ENCODE data around the gene GLI2. TPM values are rescaled to one million over a fixed set of nuclear protein-coding genes. Genes with fewer than 3 reads are reported as not detected.

Gene GLI2
- total RNA-seq, 6 donors from 2014 or later: 0.61 to 8.8 (median 3.3) TPM

DNA sequence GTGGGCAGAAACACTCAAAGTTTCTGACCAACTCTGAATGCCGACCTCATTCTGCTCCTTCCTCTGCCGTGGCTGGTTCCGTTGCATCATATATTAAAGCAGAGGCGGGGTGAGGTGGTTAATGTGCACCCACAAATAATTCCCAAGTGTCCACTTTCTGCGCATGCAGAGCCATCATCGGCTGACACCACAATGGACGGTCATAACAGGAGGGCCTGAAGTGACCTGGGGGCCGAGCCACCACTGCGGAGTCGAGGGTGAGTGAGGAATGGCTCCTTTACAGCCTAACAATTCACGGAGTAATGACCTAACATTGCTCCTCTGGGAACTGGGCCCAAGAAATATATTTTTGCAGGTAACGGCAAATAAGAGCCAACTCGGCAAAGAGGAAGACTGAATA lies 32.9 kb upstream of the GLI2 start:
- Histone ChIP-seq H3K4me3 (no peak overlapping the region), H3K27ac (no peak overlapping the region), H3K4me1 (no peaks in the 10 kb centered on the region), H3K27me3 (no peaks in the 10 kb centered on the region), H3K9me3 (no peaks in the 10 kb centered on the region), H3K36me3 (no peaks in the 10 kb centered on the region)
- 82 to 88% methylated on average over 13 of the region's 13 CpGs for WGBS, 2 donors
- TF ChIP-seq POLR2AphosphoS5 (IDR thresholded peaks at IDR 0.05) (no peak), EP300 (IDR thresholded peaks at IDR 0.05) (no peak), POLR2A (IDR thresholded peaks at IDR 0.05) (no peak)
- TF ChIP-seq, protein P1, sequence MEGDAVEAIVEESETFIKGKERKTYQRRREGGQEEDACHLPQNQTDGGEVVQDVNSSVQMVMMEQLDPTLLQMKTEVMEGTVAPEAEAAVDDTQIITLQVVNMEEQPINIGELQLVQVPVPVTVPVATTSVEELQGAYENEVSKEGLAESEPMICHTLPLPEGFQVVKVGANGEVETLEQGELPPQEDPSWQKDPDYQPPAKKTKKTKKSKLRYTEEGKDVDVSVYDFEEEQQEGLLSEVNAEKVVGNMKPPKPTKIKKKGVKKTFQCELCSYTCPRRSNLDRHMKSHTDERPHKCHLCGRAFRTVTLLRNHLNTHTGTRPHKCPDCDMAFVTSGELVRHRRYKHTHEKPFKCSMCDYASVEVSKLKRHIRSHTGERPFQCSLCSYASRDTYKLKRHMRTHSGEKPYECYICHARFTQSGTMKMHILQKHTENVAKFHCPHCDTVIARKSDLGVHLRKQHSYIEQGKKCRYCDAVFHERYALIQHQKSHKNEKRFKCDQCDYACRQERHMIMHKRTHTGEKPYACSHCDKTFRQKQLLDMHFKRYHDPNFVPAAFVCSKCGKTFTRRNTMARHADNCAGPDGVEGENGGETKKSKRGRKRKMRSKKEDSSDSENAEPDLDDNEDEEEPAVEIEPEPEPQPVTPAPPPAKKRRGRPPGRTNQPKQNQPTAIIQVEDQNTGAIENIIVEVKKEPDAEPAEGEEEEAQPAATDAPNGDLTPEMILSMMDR (IDR thresholded peaks at IDR 0.05): no peak
- DNase-seq (no peak), ATAC-seq (ENCODE audit: low FRiP score in 2 of 2) (no peak)

DNA sequence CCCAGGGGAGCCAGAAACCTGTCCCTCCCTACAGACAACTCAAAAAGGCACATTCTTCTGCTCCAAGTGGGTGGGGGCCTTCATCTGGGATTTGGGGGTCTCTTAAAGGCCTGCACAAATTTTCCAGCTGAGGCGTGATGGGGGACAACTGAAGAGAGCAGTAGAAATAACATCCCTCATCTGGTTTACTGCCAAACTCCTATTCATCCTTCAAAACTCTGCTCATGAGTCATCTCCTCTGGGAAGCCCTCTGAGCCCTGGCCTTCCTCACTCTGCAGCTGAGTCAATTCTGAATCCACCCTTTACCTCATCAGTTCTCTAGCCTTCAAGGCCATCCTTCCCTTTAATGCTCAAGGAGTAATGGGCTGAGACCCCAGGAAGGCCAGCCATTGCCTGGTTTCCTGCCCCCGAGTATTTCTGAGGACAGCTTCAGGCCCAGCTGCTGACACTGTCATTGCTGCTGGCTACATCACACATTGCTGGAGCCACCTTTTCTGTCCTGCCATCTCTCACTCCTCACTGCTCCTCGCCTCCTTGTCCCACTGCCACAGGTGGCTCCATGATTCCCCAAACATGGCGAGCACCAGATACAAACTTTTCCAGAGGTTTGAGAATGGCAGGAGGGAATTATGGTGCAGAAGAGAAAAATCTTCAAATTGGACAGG lies 32.2 kb upstream of the GLI2 start:
- Histone ChIP-seq H3K9me3 (no peaks in the 10 kb centered on the region), H3K27me3 (no peaks in the 10 kb centered on the region), H3K4me1 (no peaks in the 10 kb centered on the region), H3K4me3 (no peak overlapping the region), H3K36me3 (no peaks in the 10 kb centered on the region), H3K27ac (no peak overlapping the region)
- WGBS, 2 donors: 75 to 78% methylated on average over 4 of the region's 4 CpGs
- TF ChIP-seq POLR2A (IDR thresholded peaks at IDR 0.05) (no peak), POLR2AphosphoS5 (IDR thresholded peaks at IDR 0.05) (no peak), EP300 (IDR thresholded peaks at IDR 0.05) (no peak)
- TF ChIP-seq, protein P1 (IDR thresholded peaks at IDR 0.05): no peak
- ATAC-seq (ENCODE audit: low FRiP score in 2 of 2) (peak in 1 of 2 donors; percentile 77), DNase-seq (no peak)

DNA sequence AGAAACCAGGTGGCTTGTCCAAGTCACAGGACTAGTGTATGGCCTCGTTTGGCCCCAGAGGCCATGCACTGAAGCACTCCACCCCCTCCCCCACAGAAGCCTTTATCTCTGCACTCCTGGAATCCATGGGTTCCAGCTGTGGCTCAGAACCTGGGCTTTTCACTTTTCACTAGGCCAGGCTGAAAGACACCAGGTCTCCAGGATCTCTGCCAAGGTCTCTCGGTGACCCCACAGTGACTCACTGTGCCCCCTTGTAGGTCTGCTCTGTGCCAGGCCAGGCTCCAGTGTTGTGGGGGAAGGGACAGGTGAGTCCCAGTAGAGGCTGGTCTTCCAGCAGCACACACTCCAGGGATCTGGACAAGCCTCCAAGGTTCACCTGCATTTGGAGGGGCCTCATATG lies 31.0 kb upstream of the GLI2 start:
- Histone ChIP-seq H3K9me3 (no peaks in the 10 kb centered on the region), H3K27me3 (no peaks in the 10 kb centered on the region), H3K27ac (no peak overlapping the region), H3K4me3 (no peak overlapping the region), H3K36me3 (no peaks in the 10 kb centered on the region), H3K4me1 (no peaks in the 10 kb centered on the region)
- no peak for DNase-seq
- no peak for TF ChIP-seq POLR2AphosphoS5 (IDR thresholded peaks at IDR 0.05)
- 55 to 80% methylated on average over 1 to 2 of the region's 2 CpGs for WGBS, 2 donors
- no peak for ATAC-seq (ENCODE audit: low FRiP score in 2 of 2)

DNA sequence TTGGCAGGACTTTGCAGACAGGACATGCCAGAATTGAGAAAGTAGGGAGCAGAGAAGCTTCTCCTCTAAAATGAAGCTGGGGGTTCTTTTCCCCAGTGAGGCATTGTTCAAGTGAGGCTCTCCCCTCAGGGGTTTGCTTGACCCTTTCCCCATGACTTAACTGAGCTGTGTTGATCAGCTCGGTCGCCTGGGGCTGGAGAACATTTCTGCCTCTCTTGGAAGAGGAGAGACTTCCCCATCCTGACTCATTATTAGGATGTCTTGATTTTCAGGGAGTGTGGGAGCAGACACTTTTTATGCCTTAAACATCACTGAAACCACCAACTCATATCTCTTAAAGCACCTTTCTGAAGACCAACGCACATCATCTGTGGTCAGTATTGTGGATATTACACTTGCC lies 27.9 kb upstream of the GLI2 start:
- 81 to 88% methylated on average over 3 of the region's 3 CpGs for WGBS, 2 donors
- Histone ChIP-seq H3K36me3 (no peaks in the 10 kb centered on the region), H3K27me3 (no peaks in the 10 kb centered on the region), H3K27ac (no peak overlapping the region), H3K4me1 (no peaks in the 10 kb centered on the region), H3K4me3 (no peak overlapping the region), H3K9me3 (no peaks in the 10 kb centered on the region)
- no peak for ATAC-seq (ENCODE audit: low FRiP score in 2 of 2)
- DNase-seq: no peak
- TF ChIP-seq, protein P1 (IDR thresholded peaks at IDR 0.05): no peak
- no peak for TF ChIP-seq EP300 (IDR thresholded peaks at IDR 0.05)
- no peak for TF ChIP-seq POLR2A (IDR thresholded peaks at IDR 0.05)
- no peak for TF ChIP-seq POLR2AphosphoS5 (IDR thresholded peaks at IDR 0.05)

DNA sequence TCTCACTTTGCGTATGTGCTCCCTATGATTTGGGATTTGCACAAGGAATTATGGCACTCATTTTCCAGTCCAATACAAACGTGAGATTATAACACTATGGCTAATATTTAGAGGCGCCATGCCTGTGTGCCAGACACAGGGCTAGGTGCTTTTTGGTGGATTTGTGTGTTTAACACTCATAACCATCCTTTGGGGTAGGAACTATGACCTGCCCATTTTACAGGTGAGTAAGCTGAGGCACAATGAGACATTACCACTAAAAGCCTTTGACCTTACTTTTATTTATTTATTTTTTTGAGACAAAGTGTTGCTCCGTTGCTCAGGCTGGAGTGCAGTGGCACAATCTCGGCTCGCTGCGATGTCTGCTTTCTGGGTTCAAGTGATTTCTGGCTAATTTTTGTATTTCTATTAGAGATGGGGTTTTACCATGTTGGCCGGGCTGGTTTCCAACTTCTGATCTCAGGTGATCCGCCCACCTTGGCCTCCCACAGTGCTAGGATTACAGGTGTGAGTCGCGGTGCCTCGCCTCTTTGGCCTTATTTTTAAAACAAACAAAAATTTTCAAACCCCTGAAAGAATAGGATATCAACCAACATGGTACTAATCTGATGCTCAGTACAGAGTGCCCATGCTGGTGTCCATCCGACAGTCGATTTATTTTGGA lies 26.6 kb upstream of the GLI2 start:
- Histone ChIP-seq H3K36me3 (no peaks in the 10 kb centered on the region), H3K9me3 (no peaks in the 10 kb centered on the region), H3K4me1 (no peaks in the 10 kb centered on the region), H3K4me3 (no peak overlapping the region), H3K27me3 (no peaks in the 10 kb centered on the region), H3K27ac (no peak overlapping the region)
- WGBS, 2 donors: 74 to 80% methylated on average over 14 of the region's 14 CpGs
- DNase-seq (no peak), ATAC-seq (ENCODE audit: low FRiP score in 2 of 2) (no peak)
- TF ChIP-seq, protein P1 (IDR thresholded peaks at IDR 0.05): no peak
- TF ChIP-seq POLR2A (IDR thresholded peaks at IDR 0.05): no peak
- TF ChIP-seq EP300 (IDR thresholded peaks at IDR 0.05): no peak
- TF ChIP-seq POLR2AphosphoS5 (IDR thresholded peaks at IDR 0.05): no peak

Data from upper lobe of left lung (tissue), 6 donors.